Stimulated activated naive CD8-positive, alpha-beta T cell treated with anti-CD3 and anti-CD28 coated beads, Interleukin-15, Interleukin-2, amounts not matched to agents 100 ng/mL and 50 ng/mL, for 24 hours (primary cell): ENCODE results near the gene RYR2.
"Not testable (repeated sequence)": the region's sequence is repeated elsewhere in the genome, so short reads cannot be mapped to it uniquely, and the experiment has no call there.

Source experiments
- H3K27ac Mint-ChIP-seq: one replicate; pipeline ENCODE4 v1.8.0; 2021; ENCODE audit warnings: mild to moderate bottlenecking, mixed read lengths
- H3K27me3 Mint-ChIP-seq: one replicate; pipeline ENCODE4 v1.8.0; 2021; ENCODE audit warnings: mixed read lengths
- H3K36me3 Mint-ChIP-seq: one replicate; pipeline ENCODE4 v1.8.0; 2021; ENCODE audit warnings: low read depth, mixed read lengths
- H3K4me1 Mint-ChIP-seq: one replicate; pipeline ENCODE4 v1.8.0; 2021; ENCODE audit warnings: low read depth, mixed read lengths
- H3K4me3 Mint-ChIP-seq: one replicate; pipeline ENCODE4 v1.8.0; 2021; ENCODE audit warnings: mild to moderate bottlenecking, mixed read lengths
- H3K9me3 Mint-ChIP-seq: one replicate; pipeline ENCODE4 v1.8.0; 2021; ENCODE audit warnings: mixed read lengths

RYR2 gene

GRCh38 chr1:237355022-237355421, 313.0 kb downstream of the RYR2 start:
- H3K9me3 Mint-ChIP-seq = no peaks in the 10 kb centered on the region
- no peaks in the 10 kb centered on the region for H3K4me1 Mint-ChIP-seq
- no peaks in the 10 kb centered on the region for H3K36me3 Mint-ChIP-seq
- H3K27ac Mint-ChIP-seq = no peak overlapping the region
- no peak overlapping the region for H3K4me3 Mint-ChIP-seq
- peaks cover 3% of the 10 kb centered on the region for H3K27me3 Mint-ChIP-seq

GRCh38 chr1:237358555-237358954, 316.6 kb downstream of the RYR2 start:
- Mint-ChIP-seq H3K4me3 (no peak overlapping the region), H3K9me3 (no peaks in the 10 kb centered on the region)

GRCh38 chr1:237367758-237368157, 325.8 kb downstream of the RYR2 start:
- Mint-ChIP-seq H3K4me1 (no peaks in the 10 kb centered on the region), H3K27me3 (peaks cover 4% of the 10 kb centered on the region), H3K4me3 (no peak overlapping the region), H3K36me3 (no peaks in the 10 kb centered on the region), H3K27ac (no peak overlapping the region), H3K9me3 (peaks cover 3% of the 10 kb centered on the region)

More at GRCh38 chr1:237358555-237358954, 316.6 kb downstream of the RYR2 start:
- Mint-ChIP-seq H3K27me3 (peaks cover 3% of the 10 kb centered on the region), H3K27ac (no peak overlapping the region), H3K36me3 (no peaks in the 10 kb centered on the region), H3K4me1 (no peaks in the 10 kb centered on the region)

- not testable (repeated sequence) for H3K4me1 Mint-ChIP-seq, H3K4me3 Mint-ChIP-seq, H3K27ac Mint-ChIP-seq, H3K36me3 Mint-ChIP-seq, H3K27me3 Mint-ChIP-seq, H3K9me3 Mint-ChIP-seq
Observed at GRCh38 chr1:237371477-237371876, 329.5 kb downstream of the RYR2 start.

- no peaks in the 10 kb centered on the region for H3K9me3 Mint-ChIP-seq
- H3K4me1 Mint-ChIP-seq = no peaks in the 10 kb centered on the region
- H3K36me3 Mint-ChIP-seq = no peaks in the 10 kb centered on the region
- H3K27ac Mint-ChIP-seq = no peak overlapping the region
- H3K27me3 Mint-ChIP-seq = no peaks in the 10 kb centered on the region
- H3K4me3 Mint-ChIP-seq = no peak overlapping the region
Observed at GRCh38 chr1:237383791-237384190, 341.8 kb downstream of the RYR2 start.

GRCh38 chr1:237384213-237384612, 342.2 kb downstream of the RYR2 start:
- Mint-ChIP-seq H3K4me3 (no peak overlapping the region), H3K36me3 (no peaks in the 10 kb centered on the region), H3K4me1 (no peaks in the 10 kb centered on the region), H3K27ac (no peak overlapping the region), H3K9me3 (no peaks in the 10 kb centered on the region), H3K27me3 (peaks cover 3% of the 10 kb centered on the region)

- Mint-ChIP-seq H3K27ac (no peak overlapping the region), H3K36me3 (no peaks in the 10 kb centered on the region), H3K4me1 (no peaks in the 10 kb centered on the region), H3K9me3 (no peaks in the 10 kb centered on the region), H3K4me3 (no peak overlapping the region), H3K27me3 (peaks cover 10% of the 10 kb centered on the region)
Observed at GRCh38 chr1:237386362-237387143, 344.6 kb downstream of the RYR2 start.

- Mint-ChIP-seq H3K27me3 (peaks cover 10% of the 10 kb centered on the region), H3K4me1 (no peaks in the 10 kb centered on the region), H3K4me3 (no peak overlapping the region), H3K36me3 (no peaks in the 10 kb centered on the region), H3K9me3 (no peaks in the 10 kb centered on the region), H3K27ac (no peak overlapping the region)
Observed at GRCh38 chr1:237387144-237387505, 345.1 kb downstream of the RYR2 start.

GRCh38 chr1:237390823-237391222, 348.8 kb downstream of the RYR2 start:
- Mint-ChIP-seq H3K4me3 (no peak overlapping the region), H3K36me3 (no peaks in the 10 kb centered on the region), H3K27ac (no peak overlapping the region), H3K9me3 (peaks cover 2% of the 10 kb centered on the region), H3K4me1 (no peaks in the 10 kb centered on the region), H3K27me3 (peaks cover 15% of the 10 kb centered on the region)

GRCh38 chr1:237393632-237394031, 351.6 kb downstream of the RYR2 start:
- H3K27ac Mint-ChIP-seq = no peak overlapping the region
- H3K9me3 Mint-ChIP-seq = peaks cover 3% of the 10 kb centered on the region
- H3K4me1 Mint-ChIP-seq = no peaks in the 10 kb centered on the region
- H3K4me3 Mint-ChIP-seq = no peak overlapping the region
- peaks cover 17% of the 10 kb centered on the region for H3K27me3 Mint-ChIP-seq
- no peaks in the 10 kb centered on the region for H3K36me3 Mint-ChIP-seq

- Mint-ChIP-seq H3K27ac (no peak overlapping the region), H3K9me3 (peaks cover 3% of the 10 kb centered on the region), H3K36me3 (no peaks in the 10 kb centered on the region), H3K27me3 (peaks cover 13% of the 10 kb centered on the region), H3K4me1 (no peaks in the 10 kb centered on the region), H3K4me3 (no peak overlapping the region)
Observed at GRCh38 chr1:237394281-237394680, 352.3 kb downstream of the RYR2 start.

- Mint-ChIP-seq H3K27ac (no peak overlapping the region), H3K27me3 (peaks cover 7% of the 10 kb centered on the region), H3K9me3 (peaks cover 18% of the 10 kb centered on the region), H3K4me1 (no peaks in the 10 kb centered on the region), H3K4me3 (no peak overlapping the region), H3K36me3 (no peaks in the 10 kb centered on the region)
Observed at GRCh38 chr1:237396426-237396825, 354.4 kb downstream of the RYR2 start.

- Mint-ChIP-seq H3K9me3 (peaks cover 24% of the 10 kb centered on the region), H3K4me3 (no peak overlapping the region), H3K36me3 (no peaks in the 10 kb centered on the region), H3K27ac (no peak overlapping the region), H3K27me3 (peaks cover 4% of the 10 kb centered on the region), H3K4me1 (no peaks in the 10 kb centered on the region)
Observed at GRCh38 chr1:237398751-237399150, 356.8 kb downstream of the RYR2 start.

GRCh38 chr1:237405912-237406311, 363.9 kb downstream of the RYR2 start:
- H3K27ac Mint-ChIP-seq = no peak overlapping the region
- no peaks in the 10 kb centered on the region for H3K27me3 Mint-ChIP-seq
- no peaks in the 10 kb centered on the region for H3K36me3 Mint-ChIP-seq
- H3K4me3 Mint-ChIP-seq = no peak overlapping the region
- no peaks in the 10 kb centered on the region for H3K4me1 Mint-ChIP-seq
- peaks cover 6% of the 10 kb centered on the region for H3K9me3 Mint-ChIP-seq

GRCh38 chr1:237411621-237412020, 369.6 kb downstream of the RYR2 start:
- Mint-ChIP-seq H3K27me3 (no peaks in the 10 kb centered on the region), H3K27ac (no peak overlapping the region), H3K36me3 (no peaks in the 10 kb centered on the region), H3K9me3 (peaks cover 3% of the 10 kb centered on the region), H3K4me3 (no peak overlapping the region), H3K4me1 (peaks cover 3% of the 10 kb centered on the region)
